Caki2 (cell line): ENCODE results near the gene SMIM22. TPM values are rescaled to one million over a fixed set of nuclear protein-coding genes. Genes with fewer than 3 reads are reported as not detected.

Source experiments
- DNase-seq: peaks from one replicate; pipeline ENCODE4 v3.0.0-alpha.2; 2015; ENCODE audit warnings: low read depth
- in situ Hi-C: cut with HindIII; loops from 2 replicates; pipeline ENCODE4 v1.10.0; 2016; ENCODE audit warnings: low sequenced_read_pairs, low pct_unique_long_range_greater_than_20kb, mixed read lengths
- total RNA-seq: library from RNA; depleted of rRNA; stranded (reverse); fragments of >200 nt; shearing (Covaris generic); gene quantifications from 2 replicates; pipeline ENCODE4 v1.2.3, GENCODE V29; 2014; ENCODE audit warnings: low replicate concordance; rRNA removed

The SMIM22 gene
- total RNA-seq, 1 experiment from 2014 or later = not detected

- in situ Hi-C loops = no loop called here
- DNase-seq = no peak
These were observed 44.8 kb downstream of the SMIM22 start for GRCh38 chr16:4839942-4840341.

- in situ Hi-C loops = no loop called here
These were observed 45.8 kb downstream of the SMIM22 start for GRCh38 chr16:4840984-4841383.

More at GRCh38 chr16:4840984-4841383, 45.8 kb downstream of the SMIM22 start:
- no peak for DNase-seq

Other genes with a start within 250 kb of the SMIM22 start
- gene C16orf96, start 239.0 kb upstream of the SMIM22 start, total RNA-seq = not detected in 2 replicates
- 4.3 and 12.4 TPM in 2 replicates for gene UBALD1, start 180.5 kb upstream of the SMIM22 start, total RNA-seq
- 13.8 and 14.1 TPM in 2 replicates for gene MGRN1, start 170.5 kb upstream of the SMIM22 start, total RNA-seq
- 42.4 and 49.2 TPM in 2 replicates for gene NUDT16L1, start 101.8 kb upstream of the SMIM22 start, total RNA-seq
- 62.5 and 94.9 TPM in 2 replicates for gene ANKS3, start 61.1 kb upstream of the SMIM22 start, total RNA-seq
- 5.4 and 6.6 TPM in 2 replicates for gene DNAAF8, start 60.8 kb upstream of the SMIM22 start, total RNA-seq
- 28.2 and 31.7 TPM in 2 replicates for gene ZNF500, start 28.2 kb upstream of the SMIM22 start, total RNA-seq
- 0.78 TPM in 1 of 2 replicates, not detected in the other for gene SEPTIN12, start 7.0 kb upstream of the SMIM22 start, total RNA-seq
- gene ROGDI, start 7.3 kb downstream of the SMIM22 start, total RNA-seq = 20.4 and 24.8 TPM in 2 replicates
- gene GLYR1, start 51.9 kb downstream of the SMIM22 start, total RNA-seq = 65.2 and 81.2 TPM in 2 replicates
- gene UBN1, start 52.1 kb downstream of the SMIM22 start, total RNA-seq = 17.5 and 22.2 TPM in 2 replicates
- 10.2 and 11.5 TPM in 2 replicates for gene PPL, start 141.8 kb downstream of the SMIM22 start, total RNA-seq
- gene SEC14L5, start 163.0 kb downstream of the SMIM22 start, total RNA-seq = under 0.01 and 0.03 TPM in 2 replicates
- gene NAGPA, start 238.6 kb downstream of the SMIM22 start, total RNA-seq = 51.4 and 197 TPM in 2 replicates